Measurements from ENCODE around the gene MEA1.

GRCh38 chr6:43060034-43060754 lies 46.4 kb upstream of the MEA1 start:
- TF ChIP-seq CTCF (IDR thresholded peaks at IDR 0.05): no peak
- no peak for TF ChIP-seq POLR2AphosphoS5 (IDR thresholded peaks at IDR 0.05)
- TF ChIP-seq POLR2A (IDR thresholded peaks at IDR 0.05): no peak

Data from breast epithelium (tissue), 3 donors.